GM19395 (cell line): ENCODE results near the gene TNRC6B.
"Not testable (repeated sequence)": the region's sequence is repeated elsewhere in the genome, so short reads cannot be mapped to it uniquely, and the experiment has no call there.

Source experiments
- ATAC-seq: cut with Tn5 transposase; IDR thresholded peaks from one replicate; pipeline ENCODE4 v1.9.1; 2021; ENCODE audit warnings: mild to moderate bottlenecking, moderate library complexity; ENCODE audit not compliant: unreplicated experiment

TNRC6B gene, protein sequence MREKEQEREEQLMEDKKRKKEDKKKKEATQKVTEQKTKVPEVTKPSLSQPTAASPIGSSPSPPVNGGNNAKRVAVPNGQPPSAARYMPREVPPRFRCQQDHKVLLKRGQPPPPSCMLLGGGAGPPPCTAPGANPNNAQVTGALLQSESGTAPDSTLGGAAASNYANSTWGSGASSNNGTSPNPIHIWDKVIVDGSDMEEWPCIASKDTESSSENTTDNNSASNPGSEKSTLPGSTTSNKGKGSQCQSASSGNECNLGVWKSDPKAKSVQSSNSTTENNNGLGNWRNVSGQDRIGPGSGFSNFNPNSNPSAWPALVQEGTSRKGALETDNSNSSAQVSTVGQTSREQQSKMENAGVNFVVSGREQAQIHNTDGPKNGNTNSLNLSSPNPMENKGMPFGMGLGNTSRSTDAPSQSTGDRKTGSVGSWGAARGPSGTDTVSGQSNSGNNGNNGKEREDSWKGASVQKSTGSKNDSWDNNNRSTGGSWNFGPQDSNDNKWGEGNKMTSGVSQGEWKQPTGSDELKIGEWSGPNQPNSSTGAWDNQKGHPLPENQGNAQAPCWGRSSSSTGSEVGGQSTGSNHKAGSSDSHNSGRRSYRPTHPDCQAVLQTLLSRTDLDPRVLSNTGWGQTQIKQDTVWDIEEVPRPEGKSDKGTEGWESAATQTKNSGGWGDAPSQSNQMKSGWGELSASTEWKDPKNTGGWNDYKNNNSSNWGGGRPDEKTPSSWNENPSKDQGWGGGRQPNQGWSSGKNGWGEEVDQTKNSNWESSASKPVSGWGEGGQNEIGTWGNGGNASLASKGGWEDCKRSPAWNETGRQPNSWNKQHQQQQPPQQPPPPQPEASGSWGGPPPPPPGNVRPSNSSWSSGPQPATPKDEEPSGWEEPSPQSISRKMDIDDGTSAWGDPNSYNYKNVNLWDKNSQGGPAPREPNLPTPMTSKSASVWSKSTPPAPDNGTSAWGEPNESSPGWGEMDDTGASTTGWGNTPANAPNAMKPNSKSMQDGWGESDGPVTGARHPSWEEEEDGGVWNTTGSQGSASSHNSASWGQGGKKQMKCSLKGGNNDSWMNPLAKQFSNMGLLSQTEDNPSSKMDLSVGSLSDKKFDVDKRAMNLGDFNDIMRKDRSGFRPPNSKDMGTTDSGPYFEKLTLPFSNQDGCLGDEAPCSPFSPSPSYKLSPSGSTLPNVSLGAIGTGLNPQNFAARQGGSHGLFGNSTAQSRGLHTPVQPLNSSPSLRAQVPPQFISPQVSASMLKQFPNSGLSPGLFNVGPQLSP (N-terminal part only)

DNA sequence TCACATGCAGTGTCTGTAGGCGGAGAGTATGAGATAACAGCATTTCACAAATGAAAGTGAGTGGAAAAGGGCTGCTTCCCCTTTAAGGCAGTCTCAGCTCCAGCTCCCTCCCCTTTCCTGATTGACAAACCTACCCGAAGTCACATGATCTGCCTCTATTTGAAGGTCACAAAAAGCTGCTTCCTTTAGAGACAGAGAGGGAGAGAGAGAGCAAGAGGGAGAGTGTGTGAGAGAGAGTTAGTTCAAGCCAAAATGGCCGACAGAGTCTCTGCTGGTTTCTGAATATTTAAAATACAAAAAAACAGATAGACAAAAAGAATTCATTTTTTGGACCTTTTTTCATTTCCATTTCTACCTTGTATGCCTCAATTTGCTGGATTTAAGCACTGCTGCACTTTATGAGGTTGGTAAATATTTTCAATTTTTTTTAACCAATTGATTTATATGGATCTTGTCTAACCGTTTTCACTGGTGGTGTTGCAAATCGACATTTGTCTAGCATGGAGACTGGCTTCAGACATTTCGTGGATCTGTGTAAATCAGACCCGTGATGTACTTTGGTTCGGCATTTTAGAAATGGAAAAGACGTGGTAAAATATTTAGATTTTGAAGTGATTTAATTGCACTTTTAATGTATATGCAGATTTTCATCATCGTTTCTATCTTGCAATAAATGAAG is at the start of gene TNRC6B:
Gene TNRC6B (plus strand): TSS at position 188 of the 679 bp plus-strand sequence. CDS start 211 bp downstream, at position 399.
- peak; percentile 90 for ATAC-seq

DNA sequence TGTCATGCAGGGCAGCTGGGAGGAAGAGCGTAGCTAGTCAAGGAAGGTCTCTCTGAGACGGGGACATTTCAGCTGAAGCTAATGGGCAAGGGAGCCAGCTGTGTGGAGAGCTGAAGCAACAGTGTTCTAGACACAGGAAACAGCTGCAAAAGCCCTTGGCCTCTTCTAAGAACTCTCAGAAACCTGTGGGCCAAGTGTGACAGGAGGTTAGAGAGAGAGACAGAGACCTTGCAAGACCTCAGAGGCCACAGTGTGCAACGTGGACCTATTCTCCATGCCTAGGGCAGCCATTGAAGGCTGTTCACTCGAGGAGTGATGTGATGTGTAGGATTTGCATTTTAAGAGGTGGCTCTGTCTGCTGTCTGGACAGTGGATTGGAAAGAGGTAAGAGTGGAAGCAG is 48.7 kb upstream of the TNRC6B start:
- ATAC-seq, result no peak

DNA sequence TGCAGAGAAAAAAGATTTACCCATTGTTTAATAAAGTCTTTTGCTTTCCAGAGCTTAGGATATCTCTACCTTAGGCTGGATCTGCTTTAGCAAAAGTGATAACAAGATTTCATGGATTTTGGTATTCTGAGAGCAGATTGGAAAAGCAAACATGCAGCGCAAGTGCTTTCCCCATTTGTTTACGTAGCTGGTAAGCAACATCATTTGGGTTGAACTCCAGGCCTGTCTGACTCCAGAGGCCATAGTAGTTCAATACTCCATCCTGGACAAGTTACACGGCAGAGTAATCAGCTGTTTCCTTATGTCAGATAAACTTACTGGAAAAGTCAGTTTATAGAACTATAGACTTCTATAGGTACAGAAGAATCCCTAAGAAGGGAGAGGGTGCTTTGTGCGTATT is 40.6 kb upstream of the TNRC6B start:
- no peak for ATAC-seq

DNA sequence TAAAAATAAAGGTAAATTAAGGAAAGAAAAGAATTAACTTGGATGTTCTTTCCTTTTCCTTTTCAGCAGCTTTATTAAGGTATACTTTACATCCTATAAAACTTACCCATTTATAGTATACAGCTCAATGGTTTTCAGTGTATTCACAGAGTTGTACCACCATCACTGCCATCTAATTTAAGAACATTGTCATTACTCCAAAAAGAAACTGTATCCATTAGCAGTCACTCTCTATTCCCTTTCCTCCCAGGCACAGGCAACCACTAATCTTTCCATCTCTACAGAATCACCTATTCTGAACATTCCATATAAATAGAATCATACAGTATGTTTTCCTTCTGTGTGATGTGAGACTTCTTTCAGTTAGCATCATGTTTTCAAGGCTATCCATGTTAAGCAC is 38.9 kb upstream of the TNRC6B start:
- no peak for ATAC-seq

DNA sequence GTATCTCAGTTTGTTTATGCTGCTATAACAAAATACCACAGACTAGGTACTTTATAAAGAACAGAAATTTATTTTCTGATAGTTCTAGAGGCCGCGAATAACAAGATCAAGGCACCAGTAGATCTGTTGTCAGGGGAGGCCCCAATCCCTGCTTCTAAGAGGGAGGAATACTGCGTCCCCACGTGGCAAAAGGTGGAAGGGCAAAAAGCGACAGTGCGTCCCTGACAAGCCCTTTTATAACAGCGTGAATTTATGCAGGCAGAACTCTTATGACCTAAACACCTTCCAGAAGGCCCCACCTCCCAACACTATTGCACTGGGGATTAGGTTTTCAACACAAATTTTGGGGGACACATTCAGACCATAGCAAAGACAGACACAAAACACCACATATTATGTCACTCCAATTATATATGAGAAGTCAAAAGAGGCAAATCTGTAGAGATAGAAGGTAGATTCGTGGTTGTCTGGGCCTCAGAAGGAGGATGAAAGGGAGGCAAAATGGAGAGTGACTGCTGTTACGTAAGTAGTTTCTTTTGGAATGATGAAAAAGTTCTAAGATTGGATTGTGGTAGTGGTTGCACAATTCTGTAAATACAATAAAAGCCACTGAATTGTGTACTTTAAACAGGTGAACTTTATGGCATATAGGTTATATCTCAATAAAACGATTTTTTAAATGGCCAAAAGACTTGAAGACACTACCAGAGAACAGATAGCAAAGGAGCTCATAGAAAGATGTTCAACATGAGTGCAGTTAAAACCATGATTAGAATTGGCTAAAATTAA is 30.1 kb upstream of the TNRC6B start:
- ATAC-seq, result no peak

DNA sequence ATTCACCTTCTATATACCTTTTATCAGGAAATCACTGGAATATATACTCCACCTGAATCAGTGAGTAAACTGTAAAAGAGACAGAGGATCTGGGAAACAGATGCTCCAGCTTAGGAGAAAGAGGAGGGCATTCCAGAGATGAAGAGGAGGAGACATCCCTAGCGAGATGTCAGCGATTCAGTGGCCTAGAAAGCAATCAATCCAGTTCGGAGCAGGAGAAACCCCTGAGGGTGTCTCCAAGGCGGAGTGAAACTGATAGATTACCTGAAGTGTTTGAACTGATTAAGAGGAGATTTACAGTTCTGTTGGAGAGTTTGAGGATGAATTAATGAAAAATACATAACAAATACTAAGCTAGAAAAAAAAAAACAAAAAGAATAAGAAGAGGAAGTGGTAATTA is 24.5 kb upstream of the TNRC6B start:
- no peak for ATAC-seq

DNA sequence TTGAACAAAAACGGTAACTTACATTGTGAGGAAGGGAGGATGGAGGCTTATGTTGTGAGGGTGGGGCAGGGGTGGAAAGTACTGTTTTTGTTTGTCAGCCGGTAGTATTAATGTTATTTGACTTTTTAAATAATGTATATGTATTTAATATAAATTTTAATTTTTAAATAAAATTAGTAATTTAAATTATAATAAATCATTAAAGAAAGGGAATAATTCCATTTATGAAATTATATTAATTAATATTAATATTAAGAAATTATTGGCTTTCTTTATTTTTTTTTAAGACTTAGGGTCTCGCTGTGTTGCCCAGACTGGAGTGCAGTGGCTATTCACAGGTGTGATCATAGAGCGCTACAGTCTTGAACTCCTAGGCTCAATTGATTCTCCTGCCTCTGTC is 24.0 kb upstream of the TNRC6B start:
- ATAC-seq, result no peak

DNA sequence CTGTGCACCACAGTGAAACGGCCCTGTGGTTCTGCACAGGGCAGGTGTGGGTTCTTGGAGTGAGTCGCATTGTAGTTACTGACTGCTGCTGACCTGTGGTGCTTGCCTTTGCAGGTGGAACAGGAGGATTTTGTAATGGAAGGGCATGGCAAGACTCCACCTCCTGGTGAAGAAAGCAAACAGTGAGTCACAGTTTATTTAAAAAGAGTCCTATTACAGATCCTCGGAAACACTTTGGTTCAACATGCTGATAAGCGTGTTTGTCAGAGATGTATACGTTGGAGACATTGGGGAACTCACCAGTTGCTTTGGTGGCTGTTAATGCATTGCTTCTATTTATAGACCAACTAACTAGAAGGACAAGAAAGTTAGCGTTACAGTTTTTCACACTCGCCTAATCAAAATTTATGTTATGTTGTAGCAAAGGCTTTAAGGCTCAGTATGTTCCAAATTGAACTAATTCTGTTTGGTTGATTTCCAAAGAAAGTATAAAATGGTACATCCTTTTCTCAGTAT is 21.7 kb upstream of the TNRC6B start:
- no peak for ATAC-seq

DNA sequence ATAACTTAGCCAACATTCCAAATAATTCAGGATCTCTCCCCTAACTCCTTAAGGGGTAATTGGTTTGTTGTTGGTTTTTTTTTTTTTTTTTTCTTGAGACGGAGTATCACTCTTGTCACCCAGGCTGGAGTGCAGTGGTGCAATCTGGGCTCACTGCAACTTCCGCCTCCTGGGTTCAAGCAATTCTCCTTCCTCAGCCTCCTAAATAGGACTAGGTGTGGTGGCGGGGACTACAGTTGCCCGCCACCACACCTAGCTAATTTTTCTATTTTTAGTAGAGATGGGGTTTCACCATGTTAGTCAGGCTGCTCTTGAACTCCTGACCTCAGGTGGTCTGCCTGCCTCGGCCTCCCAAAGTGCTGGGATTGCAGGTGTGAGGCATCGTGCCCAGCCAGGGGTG is 21.0 kb upstream of the TNRC6B start:
- not testable (repeated sequence) for ATAC-seq

DNA sequence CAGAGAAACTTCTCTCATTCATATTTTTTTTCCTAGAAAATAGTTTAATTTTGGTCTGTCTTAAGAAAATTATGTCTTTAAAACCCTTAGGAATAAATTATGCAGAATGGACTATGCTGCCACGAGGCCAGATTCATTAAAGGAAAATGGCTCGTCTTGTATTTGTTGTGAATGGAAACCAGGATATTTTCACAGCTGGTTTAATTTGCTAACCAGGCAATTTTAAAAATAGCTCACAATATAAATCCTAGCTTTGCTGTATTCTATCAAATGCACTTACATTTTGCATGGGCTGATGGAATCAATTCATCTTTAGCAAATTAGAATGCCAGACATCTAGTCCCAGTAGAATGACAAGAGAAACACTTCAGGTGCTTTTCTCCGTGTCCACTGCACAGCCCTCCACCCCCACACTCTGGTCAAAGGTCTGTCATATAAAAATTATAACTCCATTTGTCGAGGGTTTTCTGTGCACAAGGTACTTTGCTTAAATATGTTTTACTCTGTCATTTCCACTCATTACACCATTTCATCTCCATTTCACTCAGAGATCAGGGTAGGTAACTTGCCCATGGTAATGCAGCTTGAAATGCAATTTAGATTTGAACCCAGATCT is 20.3 kb upstream of the TNRC6B start:
- no peak for ATAC-seq

DNA sequence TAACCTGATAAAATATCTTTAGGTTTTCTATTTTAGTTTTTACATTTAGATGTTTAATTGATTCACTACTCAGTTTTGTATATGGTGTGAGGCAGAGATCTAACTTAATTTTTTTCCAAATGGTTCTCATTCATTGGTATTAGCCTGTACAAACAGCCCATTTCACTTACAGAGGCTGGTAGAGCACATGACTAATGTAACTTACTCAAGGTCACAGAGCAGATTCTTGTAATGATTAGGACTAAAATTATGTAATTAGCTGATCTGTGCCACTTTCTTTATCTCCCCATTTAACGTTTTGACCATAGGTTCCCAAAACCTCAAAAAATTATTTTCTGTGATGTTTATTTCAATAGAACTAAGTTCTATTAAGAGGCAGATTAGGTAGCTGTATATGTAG is 16.5 kb upstream of the TNRC6B start:
- no peak for ATAC-seq

DNA sequence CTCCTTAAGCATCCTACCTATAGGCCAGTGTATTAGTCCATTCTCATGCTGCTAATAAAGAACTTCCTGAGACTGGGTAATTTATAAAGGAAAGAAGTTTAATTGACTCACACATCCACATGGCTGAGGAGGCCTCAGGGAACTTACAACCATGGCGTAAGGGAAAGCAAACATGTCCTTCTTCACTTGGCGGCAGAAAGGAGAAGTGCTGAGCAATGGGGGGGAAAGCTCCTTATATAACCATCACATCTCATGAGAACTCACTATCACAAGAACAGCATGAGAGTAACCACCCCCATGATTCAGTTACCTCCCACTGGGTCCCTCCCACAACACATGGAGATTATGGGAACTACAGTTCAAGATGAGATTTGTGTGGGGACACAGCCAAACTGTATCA is 12.2 kb upstream of the TNRC6B start:
- ATAC-seq, result not testable (repeated sequence)

DNA sequence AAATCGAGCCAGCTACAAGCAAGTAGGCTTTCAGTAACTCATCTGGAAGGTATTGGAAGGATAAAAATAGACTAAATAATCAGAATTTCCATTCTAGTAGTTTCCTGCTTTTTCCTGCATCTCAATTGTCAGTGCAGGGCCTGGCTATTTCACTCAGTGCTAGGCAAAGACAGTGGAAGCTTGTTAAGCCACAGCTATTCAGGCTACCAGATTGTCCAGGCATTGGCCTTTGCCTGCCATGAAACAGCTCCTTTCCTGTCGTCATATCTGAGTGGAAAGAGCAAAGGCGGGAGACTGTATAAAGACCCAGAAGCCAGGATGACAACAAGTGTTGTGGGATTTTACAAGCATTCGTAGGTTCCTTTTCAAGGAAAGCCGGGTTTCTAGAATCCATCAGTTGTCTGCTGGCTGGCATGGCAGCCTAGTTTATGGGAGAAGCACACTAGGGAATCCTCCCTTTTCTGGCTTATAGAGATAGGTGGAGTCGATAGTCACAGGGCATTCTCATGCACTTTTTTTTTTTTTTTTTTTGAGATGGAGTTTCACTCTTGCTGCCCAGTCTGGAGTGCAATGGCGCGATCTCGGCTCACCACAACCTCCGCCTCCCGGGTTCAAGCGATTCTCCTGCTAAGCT is 2.0 kb upstream of the TNRC6B start:
- no peak for ATAC-seq

DNA sequence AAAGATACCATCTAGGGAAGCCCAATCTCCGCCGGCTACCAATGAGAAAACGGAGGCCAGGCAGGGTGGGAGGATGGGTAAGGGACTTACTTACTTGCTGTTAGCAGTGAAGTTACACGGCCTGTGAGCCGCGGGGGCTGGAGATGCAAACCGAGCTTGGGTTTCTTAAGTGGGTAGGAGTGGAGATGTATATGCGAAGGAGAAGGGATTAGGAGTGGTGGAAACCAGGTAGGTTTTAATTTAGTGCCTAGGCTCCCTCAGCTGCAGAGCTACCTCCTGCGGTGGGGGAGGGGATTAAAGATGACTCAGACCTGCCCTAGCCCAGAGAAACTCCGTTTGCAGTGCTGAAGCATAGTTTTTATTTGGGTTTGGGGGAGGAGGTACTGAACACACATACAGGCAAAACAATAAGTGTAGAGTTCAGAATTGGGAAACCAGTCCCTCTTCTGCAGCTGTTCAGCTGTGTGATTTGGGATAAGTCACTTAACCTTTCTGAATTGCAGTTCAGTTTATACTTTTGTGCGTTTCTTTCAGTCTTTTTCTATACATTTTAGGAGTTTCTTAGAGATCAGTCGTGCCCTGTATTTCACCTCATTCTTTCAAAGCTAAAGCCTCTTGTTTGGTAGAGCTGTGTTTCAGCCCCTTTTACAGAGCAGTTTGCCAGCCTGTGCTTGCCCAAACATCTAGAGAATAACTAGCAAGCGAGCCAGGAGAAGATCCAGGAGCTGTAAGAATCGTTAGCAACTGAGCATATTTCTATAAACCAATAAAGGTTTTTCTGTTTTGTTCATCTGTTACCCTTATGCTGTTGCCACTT is 596 bp upstream of the TNRC6B start:
- no peak for ATAC-seq

DNA sequence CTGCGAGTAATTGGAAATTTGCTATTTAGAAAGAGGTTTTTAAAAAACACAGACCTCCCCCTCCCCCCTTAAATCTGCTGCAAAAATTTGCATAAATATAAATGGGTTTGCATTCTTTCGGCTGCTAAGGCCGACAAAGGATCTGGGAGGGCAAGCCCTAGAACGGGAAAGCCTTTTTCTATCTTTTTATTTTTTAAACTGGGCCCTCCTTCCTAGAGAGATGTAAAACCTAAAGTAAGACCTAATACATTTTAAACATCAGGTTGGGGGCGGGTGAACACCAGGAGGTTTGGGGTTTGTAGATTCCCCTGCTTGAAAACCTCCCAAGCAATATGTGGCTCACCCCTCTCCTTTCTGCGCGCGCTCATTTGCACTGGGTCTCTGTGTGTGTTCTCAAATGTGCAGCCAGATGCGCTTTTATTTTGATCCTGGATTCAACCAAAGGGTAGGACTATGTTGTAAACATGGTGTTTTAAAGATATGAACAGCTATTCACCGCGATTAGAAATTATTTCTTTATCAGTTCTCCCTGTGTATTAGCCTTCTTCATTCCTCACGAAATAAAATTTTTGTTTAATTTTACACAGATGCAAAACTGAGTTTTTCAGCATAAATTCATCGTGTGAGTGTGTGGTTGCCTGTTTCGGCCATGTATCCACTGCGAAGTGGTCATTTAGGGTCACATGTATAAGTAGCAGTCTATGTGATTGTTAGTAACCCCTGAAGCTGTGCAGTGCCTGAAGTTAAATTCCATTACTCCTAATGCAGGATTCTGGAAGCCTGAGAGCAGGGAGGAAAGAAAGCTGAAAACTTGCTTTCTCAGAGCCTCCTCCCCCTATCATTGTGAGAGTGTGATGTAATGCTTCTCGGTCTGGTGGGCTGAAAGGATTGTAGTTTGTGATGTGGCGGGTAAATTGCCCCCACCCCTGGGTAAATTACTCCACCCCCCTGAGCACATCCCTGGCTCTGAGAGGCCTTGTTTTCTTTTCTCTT is 988 bp downstream of the TNRC6B start:
- ATAC-seq, result no peak

DNA sequence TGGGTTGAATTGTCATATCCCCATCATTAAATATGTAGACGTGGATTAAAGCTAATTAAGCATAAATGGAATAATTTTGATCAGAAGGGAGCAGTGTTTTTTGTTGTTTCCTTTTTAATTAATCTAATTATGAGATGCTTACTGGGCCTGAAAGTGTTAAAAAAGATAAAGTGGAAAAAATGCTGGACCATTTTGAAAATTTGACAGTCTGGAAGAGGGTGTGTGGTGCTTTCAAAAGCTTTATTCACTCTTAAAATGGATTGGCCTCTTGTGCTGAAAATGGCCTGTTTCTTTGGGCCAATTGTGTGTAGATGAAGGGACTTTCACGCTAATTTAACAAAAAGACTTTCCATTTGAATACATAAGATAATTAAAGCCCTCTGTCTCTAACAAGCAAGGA is 1.8 kb downstream of the TNRC6B start:
- ATAC-seq, result no peak

DNA sequence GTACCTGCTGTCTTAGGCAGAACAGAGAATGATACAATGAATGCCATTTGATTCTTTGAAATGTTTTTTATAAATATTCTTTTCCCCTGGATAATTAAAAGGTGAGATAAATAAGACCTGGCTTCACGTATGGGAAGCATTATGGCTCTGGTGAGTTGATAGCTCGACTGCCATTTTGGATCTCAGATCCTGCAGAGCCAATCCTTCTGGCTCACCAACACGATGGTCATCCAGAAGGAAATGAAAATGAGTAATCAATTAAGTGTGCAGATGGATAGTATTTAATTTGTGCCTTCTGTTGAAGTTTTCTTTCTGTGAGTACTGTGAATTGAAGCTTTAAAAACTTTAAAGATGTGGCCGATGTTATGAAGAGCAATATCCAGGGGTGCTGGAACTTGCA is 2.7 kb downstream of the TNRC6B start:
- ATAC-seq, result no peak
